CD14-positive monocyte (primary cell): Measurements from ENCODE around the gene C2CD4A. TPM values are rescaled to one million over a fixed set of nuclear protein-coding genes. Genes with fewer than 3 reads are reported as not detected.
A peak's percentile ranks its signal among the peaks of the same experiment; 100 is the strongest.

Experiments used
- DNase-seq, 3 donors: peaks; one replicate each; pipeline ENCODE4 v3.0.0-alpha.2; 2011 to 2022
- H2AFZ ChIP-seq: 2 replicates; pipeline ENCODE4 v1.6.0; 2012; ENCODE audit warnings: mild to moderate bottlenecking, low read depth, low read length, inconsistent platforms; ENCODE audit not compliant: insufficient read depth, poor library complexity, severe bottlenecking
- H3K27ac ChIP-seq, 2 donors: 1 replicate in 1 of 2; 2 replicates in 1 of 2; pipeline ENCODE4 v1.5.1; 2012 to 2013; ENCODE audit warnings: low read length in 2 of 2, control low read depth in 1 of 2, inconsistent platforms in 1 of 2, low read depth in 1 of 2, mild to moderate bottlenecking in 1 of 2
- H3K27me3 ChIP-seq, 2 donors: one replicate each; pipeline versions ENCODE4 v1.6.0 to v1.6.1; 2011 to 2013; ENCODE audit warnings: low read length in 2 of 2; ENCODE audit not compliant: control insufficient read depth in 2 of 2, insufficient read depth in 2 of 2
- H3K36me3 ChIP-seq, 2 donors: replicated peaks in 1 of 2; 1 replicate in 1 of 2; 2 replicates in 1 of 2; pipeline versions ENCODE4 v1.5.1 to v1.6.1; 2012 to 2013; ENCODE audit warnings: low read length in 2 of 2, control low read depth in 1 of 2, inconsistent platforms in 1 of 2, mild to moderate bottlenecking in 1 of 2; ENCODE audit not compliant: insufficient read depth in 2 of 2, control insufficient read depth in 1 of 2
- H3K4me1 ChIP-seq, 2 donors: 1 replicate in 1 of 2; 2 replicates in 1 of 2; pipeline versions ENCODE4 v1.5.1 to v1.6.1; 2012 to 2013; ENCODE audit warnings: low read length in 2 of 2, control low read depth in 1 of 2, inconsistent platforms in 1 of 2, mild to moderate bottlenecking in 1 of 2, moderate library complexity in 1 of 2; ENCODE audit not compliant: insufficient read depth in 2 of 2, control insufficient read depth in 1 of 2
- H3K4me2 ChIP-seq: replicated peaks from 2 replicates; pipeline ENCODE3; 2012; ENCODE audit warnings: low read length, moderate library complexity, mild to moderate bottlenecking; ENCODE audit not compliant: poor library complexity, severe bottlenecking; ENCODE audit errors: extremely low read depth
- H3K4me3 ChIP-seq, 3 experiments: fragments of 200-600 bp in 1 of 3; sonication (generic) in 1 of 3; replicated peaks in 1 of 3; 1 replicate in 2 of 3; 2 replicates in 1 of 3; pipeline ENCODE4 v1.5.1; 2011 to 2013; ENCODE audit warnings: low read length in 3 of 3, mild to moderate bottlenecking in 3 of 3, control low read depth in 2 of 3, low read depth in 2 of 3, inconsistent platforms in 1 of 3, moderate library complexity in 1 of 3
- H3K79me2 ChIP-seq: 2 replicates; pipeline ENCODE4 v1.6.0; 2012; ENCODE audit warnings: mild to moderate bottlenecking, control low read depth, inconsistent platforms, low read length, moderate library complexity; ENCODE audit not compliant: insufficient read depth
- H3K9ac ChIP-seq: 2 replicates; pipeline ENCODE4 v1.6.0; 2017; ENCODE audit warnings: low read length, mild to moderate bottlenecking; ENCODE audit not compliant: insufficient read depth, poor library complexity, severe bottlenecking
- H3K9me3 ChIP-seq, 2 donors: replicated peaks in 1 of 2; 1 replicate in 1 of 2; 2 replicates in 1 of 2; pipeline versions ENCODE4 v1.5.1 to v1.6.1; 2012 to 2013; ENCODE audit warnings: low read length in 2 of 2, control low read depth in 1 of 2; ENCODE audit not compliant: control insufficient read depth in 1 of 2, insufficient read depth in 1 of 2
- H4K20me1 ChIP-seq: 2 replicates; pipeline ENCODE4 v1.6.0; 2012; ENCODE audit warnings: mild to moderate bottlenecking, low read length, control low read depth, moderate library complexity; ENCODE audit not compliant: insufficient read depth
- H3K27ac Mint-ChIP-seq, 7 donors: one replicate each; pipeline ENCODE4 v1.8.0; 2020; ENCODE audit warnings: mild to moderate bottlenecking in 7 of 7, mixed read lengths in 7 of 7, moderate library complexity in 6 of 7, inconsistent platforms in 2 of 7
- H3K27me3 Mint-ChIP-seq, 3 donors: one replicate each; pipeline ENCODE4 v1.8.0; 2021 to 2022; ENCODE audit warnings: low read depth in 3 of 3, mild to moderate bottlenecking in 3 of 3, mixed read lengths in 3 of 3, moderate library complexity in 3 of 3, inconsistent platforms in 1 of 3
- H3K36me3 Mint-ChIP-seq, 2 donors: one replicate each; pipeline ENCODE4 v1.8.0; 2020; ENCODE audit warnings: mixed read lengths in 2 of 2, inconsistent platforms in 1 of 2, mild to moderate bottlenecking in 1 of 2
- H3K4me1 Mint-ChIP-seq: one replicate; pipeline ENCODE4 v1.8.0; 2020; ENCODE audit warnings: mild to moderate bottlenecking, mixed read lengths
- H3K4me3 Mint-ChIP-seq, 2 donors: one replicate each; pipeline ENCODE4 v1.8.0; 2020; ENCODE audit warnings: mild to moderate bottlenecking in 2 of 2, mixed read lengths in 2 of 2, moderate library complexity in 1 of 2
- H3K9me3 Mint-ChIP-seq, 7 donors: one replicate each; pipeline ENCODE4 v1.8.0; 2020 to 2022; ENCODE audit warnings: mixed read lengths in 7 of 7, mild to moderate bottlenecking in 6 of 7, moderate library complexity in 6 of 7, inconsistent platforms in 2 of 7
- CTCF ChIP-seq: fragments of 200-600 bp; IDR thresholded peaks from one replicate; pipeline ENCODE4 v1.8.0; 2022; ENCODE audit warnings: antibody characterized with exemption, mild to moderate bottlenecking
- WGBS: methylation state at CpG from one replicate; pipeline ENCODE4 v1.1.5; 2013; ENCODE audit warnings: missing lambda C conversion rate; ENCODE audit not compliant: insufficient coverage; 5-methylcytosine and 5-hydroxymethylcytosine counted together
- intact Hi-C, 2 donors: fragments of 100-400 bp; cut with micrococcal nuclease; formaldehyde crosslinking; loops; one replicate each; pipeline versions ENCODE4 v1.15.0 to v1.15.1; 2023
- polyA plus RNA-seq, 3 donors: library from polyadenylated mRNA; depleted of rRNA in 1 of 3; unstranded in 2 of 3; stranded (reverse) in 1 of 3; fragments of 300-500 nt in 2 of 3; fragments of >200 nt in 1 of 3; fragmentation: Illumina TruSeq in 2 of 3; gene quantifications; 1 replicate in 2 of 3; 2 replicates in 1 of 3; pipeline ENCODE4 v1.2.3, GENCODE V29; 2012 to 2021

C2CD4A gene
- polyA plus RNA-seq, 3 donors = not detected

GRCh38 chr15:62085740-62086139 lies 19.0 kb downstream of the C2CD4A start:
- Histone ChIP-seq H3K9ac (no peak overlapping the region), H3K4me1 (peaks cover 0 to 6% of the 10 kb centered on the region in 2 donors), H3K79me2 (no peaks in the 10 kb centered on the region), H3K36me3 (no peaks in the 10 kb centered on the region), H4K20me1 (no peaks in the 10 kb centered on the region), H3K4me2 (no peak overlapping the region), H3K9me3 (peaks cover 0 to 6% of the 10 kb centered on the region in 2 donors), H2AFZ (peak overlapping the region; percentile 6), H3K27ac (no peak overlapping the region), H3K4me3 (no peak overlapping the region), H3K27me3 (no peaks in the 10 kb centered on the region)
- 22% methylated on average over 4 of the region's 4 CpGs for WGBS
- Mint-ChIP-seq H3K36me3 (no peaks in the 10 kb centered on the region), H3K27me3 (peaks cover 0 to 10% (median 3%) of the 10 kb centered on the region in 3 donors), H3K4me3 (no peak overlapping the region), H3K4me1 (peaks cover 5% of the 10 kb centered on the region), H3K27ac (peak overlapping the region in 3 of 7 donors; percentile 13 to 51 (median 19)), H3K9me3 (peaks cover 2 to 11% (median 7%) of the 10 kb centered on the region in 7 donors)
- peak in 2 of 3 donors; percentile 16 to 51 for DNase-seq
- no peak for TF ChIP-seq CTCF
- intact Hi-C loops = no loop called here

GRCh38 chr15:62087671-62088352 lies 21.0 kb downstream of the C2CD4A start:
- H3K27me3 Mint-ChIP-seq = peaks cover 0 to 6% (median 3%) of the 10 kb centered on the region in 3 donors
- H3K27ac Mint-ChIP-seq = peak overlapping the region in 1 of 7 donors; percentile 71
- H3K27me3 ChIP-seq = no peaks in the 10 kb centered on the region
- H3K36me3 ChIP-seq = no peaks in the 10 kb centered on the region
- peaks cover 2 to 11% (median 7%) of the 10 kb centered on the region in 7 donors for H3K9me3 Mint-ChIP-seq
- no peak overlapping the region for H3K9ac ChIP-seq
- DNase-seq = no peak
- H3K4me1 ChIP-seq = peaks cover 0 to 6% of the 10 kb centered on the region in 2 donors
- H3K9me3 ChIP-seq = peaks cover 0 to 6% of the 10 kb centered on the region in 2 donors
- WGBS = no CpG with 5 or more reads among the region's 5 CpGs
- H3K27ac ChIP-seq = no peak overlapping the region
- no peak overlapping the region for H2AFZ ChIP-seq
- H3K4me3 Mint-ChIP-seq = no peak overlapping the region
- intact Hi-C loops = no loop called here
- peaks cover 5% of the 10 kb centered on the region for H3K4me1 Mint-ChIP-seq
- no peak for TF ChIP-seq CTCF
- no peak overlapping the region for H3K4me2 ChIP-seq
- H3K36me3 Mint-ChIP-seq = no peaks in the 10 kb centered on the region
- no peaks in the 10 kb centered on the region for H4K20me1 ChIP-seq
- no peaks in the 10 kb centered on the region for H3K79me2 ChIP-seq
- H3K4me3 ChIP-seq = no peak overlapping the region
